ENCODE data around the gene MID1.

The MID1 gene

DNA sequence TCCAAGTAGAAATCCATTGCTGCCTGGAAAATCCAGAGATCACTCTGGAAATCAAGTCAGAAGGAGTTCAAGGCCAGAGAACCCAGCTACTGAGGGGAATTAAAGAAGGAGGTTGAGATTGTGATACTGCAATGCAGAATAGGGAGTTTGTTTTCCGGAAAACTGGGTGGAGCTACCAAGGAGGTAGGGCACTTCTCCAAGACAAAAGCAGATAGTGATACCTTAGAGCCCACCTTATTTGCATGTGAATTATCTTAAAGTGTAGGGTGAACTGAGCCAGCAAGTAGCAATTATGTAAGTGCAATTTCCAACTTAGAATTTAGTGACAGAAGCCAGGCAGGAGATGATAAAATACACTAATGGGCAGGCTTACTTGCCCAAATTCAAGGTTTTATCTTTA lies 178.9 kb downstream of the MID1 start:
- DNase-seq (ENCODE audit: insufficient read length, low spot score) (no peak), FAIRE-seq (no peak)
- TF ChIP-seq, protein P1, sequence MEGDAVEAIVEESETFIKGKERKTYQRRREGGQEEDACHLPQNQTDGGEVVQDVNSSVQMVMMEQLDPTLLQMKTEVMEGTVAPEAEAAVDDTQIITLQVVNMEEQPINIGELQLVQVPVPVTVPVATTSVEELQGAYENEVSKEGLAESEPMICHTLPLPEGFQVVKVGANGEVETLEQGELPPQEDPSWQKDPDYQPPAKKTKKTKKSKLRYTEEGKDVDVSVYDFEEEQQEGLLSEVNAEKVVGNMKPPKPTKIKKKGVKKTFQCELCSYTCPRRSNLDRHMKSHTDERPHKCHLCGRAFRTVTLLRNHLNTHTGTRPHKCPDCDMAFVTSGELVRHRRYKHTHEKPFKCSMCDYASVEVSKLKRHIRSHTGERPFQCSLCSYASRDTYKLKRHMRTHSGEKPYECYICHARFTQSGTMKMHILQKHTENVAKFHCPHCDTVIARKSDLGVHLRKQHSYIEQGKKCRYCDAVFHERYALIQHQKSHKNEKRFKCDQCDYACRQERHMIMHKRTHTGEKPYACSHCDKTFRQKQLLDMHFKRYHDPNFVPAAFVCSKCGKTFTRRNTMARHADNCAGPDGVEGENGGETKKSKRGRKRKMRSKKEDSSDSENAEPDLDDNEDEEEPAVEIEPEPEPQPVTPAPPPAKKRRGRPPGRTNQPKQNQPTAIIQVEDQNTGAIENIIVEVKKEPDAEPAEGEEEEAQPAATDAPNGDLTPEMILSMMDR (IDR thresholded peaks at IDR 0.05; ENCODE audit: insufficient read depth, missing control alignments), result no peak

- DNase-seq (ENCODE audit: insufficient read length, low spot score) (no peak), FAIRE-seq (no peak)
- TF ChIP-seq, protein P1 (IDR thresholded peaks at IDR 0.05; ENCODE audit: insufficient read depth, missing control alignments), result no peak
Observed at GRCh38 chrX:10433296-10433965, 187.0 kb downstream of the MID1 start.

DNA sequence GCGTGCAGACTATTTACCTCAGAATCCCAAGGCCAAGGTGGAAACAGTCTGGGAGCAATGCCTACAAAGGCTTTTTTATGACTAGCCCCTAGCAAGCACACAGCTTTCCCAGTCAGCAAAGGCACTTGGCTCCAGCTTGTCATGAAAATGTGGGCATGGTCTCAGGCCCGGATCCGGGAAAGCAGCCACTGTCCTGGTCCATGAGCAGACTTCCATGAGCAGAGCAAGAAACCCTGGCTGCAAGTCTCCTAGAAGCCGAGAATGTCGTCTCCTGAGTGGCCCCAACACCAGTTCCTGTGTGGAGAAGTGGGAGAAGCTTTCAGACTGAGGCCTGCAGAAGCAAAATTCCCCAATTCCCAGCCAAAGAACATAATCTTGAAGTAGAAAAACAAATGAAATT lies 190.5 kb downstream of the MID1 start:
- DNase-seq (ENCODE audit: insufficient read length, low spot score) (no peak), FAIRE-seq (no peak)
- TF ChIP-seq, protein P1 (IDR thresholded peaks at IDR 0.05; ENCODE audit: insufficient read depth, missing control alignments), result no peak

GRCh38 chrX:10427249-10427648 lies 193.1 kb downstream of the MID1 start:
- TF ChIP-seq, protein P1 (IDR thresholded peaks at IDR 0.05; ENCODE audit: insufficient read depth, missing control alignments), result no peak
- DNase-seq (ENCODE audit: insufficient read length, low spot score), result no peak
- FAIRE-seq, result no peak

- DNase-seq (ENCODE audit: insufficient read length, low spot score), result no peak
- TF ChIP-seq, protein P1 (IDR thresholded peaks at IDR 0.05; ENCODE audit: insufficient read depth, missing control alignments), result no peak
- no peak for FAIRE-seq
Observed at GRCh38 chrX:10423716-10424115, 196.7 kb downstream of the MID1 start.

DNA sequence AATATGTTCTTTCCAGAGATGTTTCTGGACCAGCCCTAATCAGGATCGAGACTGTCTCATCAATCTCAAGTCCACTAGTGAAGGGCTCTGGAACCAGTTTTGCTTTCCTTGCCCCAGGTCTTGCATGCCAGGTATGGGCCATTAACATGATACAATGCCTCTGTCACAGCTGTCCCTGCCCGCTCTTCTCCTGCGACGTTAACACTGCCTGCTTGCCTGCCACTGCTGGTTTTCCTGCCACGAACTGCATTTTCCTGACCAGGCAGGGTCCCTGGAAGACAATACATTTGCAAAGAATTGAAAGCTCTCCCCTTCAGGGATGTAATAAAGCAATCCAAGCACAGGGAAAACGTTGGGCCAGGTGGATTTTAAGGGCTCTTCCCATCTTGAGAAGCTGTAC lies 200.3 kb downstream of the MID1 start:
- TF ChIP-seq, protein P1 (IDR thresholded peaks at IDR 0.05; ENCODE audit: insufficient read depth, missing control alignments), result no peak
- no peak for DNase-seq (ENCODE audit: insufficient read length, low spot score)
- FAIRE-seq, result no peak

- TF ChIP-seq, protein P1 (IDR thresholded peaks at IDR 0.05; ENCODE audit: insufficient read depth, missing control alignments), result no peak
- FAIRE-seq, result no peak
- DNase-seq (ENCODE audit: insufficient read length, low spot score), result no peak
Observed at GRCh38 chrX:10416424-10416823, 204.0 kb downstream of the MID1 start.
